Measurements from ENCODE around the gene NRXN2. TPM values are rescaled to one million over a fixed set of nuclear protein-coding genes. Genes with fewer than 3 reads are reported as not detected.

The NRXN2 gene
- total and polyA plus RNA-seq, 4 donors, result 0.17 to 2.8 (median 1.4) TPM

DNA sequence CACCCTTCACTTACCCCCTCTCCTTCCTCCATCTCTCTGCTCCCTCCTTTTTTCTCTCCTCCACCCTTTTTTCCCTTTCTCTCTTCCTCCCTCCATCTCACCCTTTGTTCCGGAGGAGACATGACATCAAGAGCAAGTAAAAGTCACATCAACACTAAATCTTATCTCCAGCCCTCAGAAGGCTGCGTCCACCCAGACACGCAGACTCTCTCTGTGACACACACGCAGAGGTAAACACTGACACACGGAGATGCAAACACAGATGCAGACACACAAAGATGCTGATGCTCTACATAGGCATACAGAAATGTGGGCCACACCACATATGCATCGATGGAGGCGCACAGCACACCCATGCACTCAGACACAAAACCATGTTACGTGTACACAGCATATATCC, 27.0 kb downstream of the NRXN2 start (continued):
- TF ChIP-seq, protein P1, sequence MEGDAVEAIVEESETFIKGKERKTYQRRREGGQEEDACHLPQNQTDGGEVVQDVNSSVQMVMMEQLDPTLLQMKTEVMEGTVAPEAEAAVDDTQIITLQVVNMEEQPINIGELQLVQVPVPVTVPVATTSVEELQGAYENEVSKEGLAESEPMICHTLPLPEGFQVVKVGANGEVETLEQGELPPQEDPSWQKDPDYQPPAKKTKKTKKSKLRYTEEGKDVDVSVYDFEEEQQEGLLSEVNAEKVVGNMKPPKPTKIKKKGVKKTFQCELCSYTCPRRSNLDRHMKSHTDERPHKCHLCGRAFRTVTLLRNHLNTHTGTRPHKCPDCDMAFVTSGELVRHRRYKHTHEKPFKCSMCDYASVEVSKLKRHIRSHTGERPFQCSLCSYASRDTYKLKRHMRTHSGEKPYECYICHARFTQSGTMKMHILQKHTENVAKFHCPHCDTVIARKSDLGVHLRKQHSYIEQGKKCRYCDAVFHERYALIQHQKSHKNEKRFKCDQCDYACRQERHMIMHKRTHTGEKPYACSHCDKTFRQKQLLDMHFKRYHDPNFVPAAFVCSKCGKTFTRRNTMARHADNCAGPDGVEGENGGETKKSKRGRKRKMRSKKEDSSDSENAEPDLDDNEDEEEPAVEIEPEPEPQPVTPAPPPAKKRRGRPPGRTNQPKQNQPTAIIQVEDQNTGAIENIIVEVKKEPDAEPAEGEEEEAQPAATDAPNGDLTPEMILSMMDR (IDR thresholded peaks at IDR 0.05; ENCODE audit: low read depth, low read length, missing input control), result no peak
- TF ChIP-seq FOXA1 (IDR thresholded peaks at IDR 0.05), result no peak

DNA sequence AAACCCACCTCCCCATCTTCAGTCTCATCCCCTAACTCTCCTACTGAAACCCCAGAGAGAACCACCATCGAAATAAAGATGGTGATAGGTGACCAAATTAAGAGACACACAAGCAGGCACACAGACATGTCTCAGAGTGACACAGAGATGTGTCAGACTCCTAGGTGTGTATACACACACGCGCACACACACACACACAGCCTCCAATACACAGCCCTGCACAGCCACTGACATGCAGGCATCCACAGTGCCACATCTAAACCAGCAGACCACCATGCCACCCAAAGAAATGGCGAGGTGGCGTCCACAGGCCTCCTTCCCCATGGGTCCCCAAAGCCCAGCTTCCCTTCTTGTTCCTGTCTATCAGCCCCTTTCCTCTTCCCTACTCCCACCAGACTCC, 27.4 kb downstream of the NRXN2 start:
- Histone ChIP-seq H3K4me3 (ENCODE audit: low read depth in 1 of 3, low read length in 3 of 3) (no peak overlapping the region), H3K4me1 (ENCODE audit: control insufficient read depth in 4 of 4, insufficient read depth in 4 of 4, low read length in 3 of 4) (no peaks in the 10 kb centered on the region), H3K36me3 (ENCODE audit: control insufficient read depth in 4 of 4, insufficient read depth in 3 of 4, low read depth in 1 of 4, low read length in 3 of 4) (no peaks in the 10 kb centered on the region), H3K9ac (ENCODE audit: low read depth in 1 of 2, low read length in 2 of 2) (no peak overlapping the region), H3K9me3 (ENCODE audit: control insufficient read depth in 4 of 4, low read length in 3 of 4) (no peaks in the 10 kb centered on the region), H3K27ac (ENCODE audit: low read depth in 1 of 2, low read length in 2 of 2) (no peak overlapping the region), H3K27me3 (ENCODE audit: control insufficient read depth in 4 of 4, insufficient read depth in 4 of 4, low read length in 3 of 4) (peaks cover 0 to 5% (median under 1%) of the 10 kb centered on the region in 4 donors)
- TF ChIP-seq, protein P2, sequence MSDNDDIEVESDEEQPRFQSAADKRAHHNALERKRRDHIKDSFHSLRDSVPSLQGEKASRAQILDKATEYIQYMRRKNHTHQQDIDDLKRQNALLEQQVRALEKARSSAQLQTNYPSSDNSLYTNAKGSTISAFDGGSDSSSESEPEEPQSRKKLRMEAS (IDR thresholded peaks at IDR 0.05), result no peak
- TF ChIP-seq JUND (IDR thresholded peaks at IDR 0.05) (no peak), FOXA1 (IDR thresholded peaks at IDR 0.05) (no peak), TAF1 (conservative IDR thresholded peaks at IDR 0.05) (no peak), RAD21 (IDR thresholded peaks at IDR 0.05) (no peak), NR2F2 (IDR thresholded peaks at IDR 0.05) (no peak), SP1 (IDR thresholded peaks at IDR 0.05) (no peak), HNF4A (conservative IDR thresholded peaks at IDR 0.05) (no peak), FOXA2 (IDR thresholded peaks at IDR 0.05) (no peak), YY1 (IDR thresholded peaks at IDR 0.05) (no peak), HNF4G (IDR thresholded peaks at IDR 0.05) (no peak), EGR1 (IDR thresholded peaks at IDR 0.05; ENCODE audit: low read depth in 2 of 2) (no peak), GABPA (IDR thresholded peaks at IDR 0.05 in 1 of 2, conservative IDR thresholded peaks at IDR 0.05 in 1 of 2) (no peak), RXRA (IDR thresholded peaks at IDR 0.05) (no peak)
- TF ChIP-seq, protein P3, sequence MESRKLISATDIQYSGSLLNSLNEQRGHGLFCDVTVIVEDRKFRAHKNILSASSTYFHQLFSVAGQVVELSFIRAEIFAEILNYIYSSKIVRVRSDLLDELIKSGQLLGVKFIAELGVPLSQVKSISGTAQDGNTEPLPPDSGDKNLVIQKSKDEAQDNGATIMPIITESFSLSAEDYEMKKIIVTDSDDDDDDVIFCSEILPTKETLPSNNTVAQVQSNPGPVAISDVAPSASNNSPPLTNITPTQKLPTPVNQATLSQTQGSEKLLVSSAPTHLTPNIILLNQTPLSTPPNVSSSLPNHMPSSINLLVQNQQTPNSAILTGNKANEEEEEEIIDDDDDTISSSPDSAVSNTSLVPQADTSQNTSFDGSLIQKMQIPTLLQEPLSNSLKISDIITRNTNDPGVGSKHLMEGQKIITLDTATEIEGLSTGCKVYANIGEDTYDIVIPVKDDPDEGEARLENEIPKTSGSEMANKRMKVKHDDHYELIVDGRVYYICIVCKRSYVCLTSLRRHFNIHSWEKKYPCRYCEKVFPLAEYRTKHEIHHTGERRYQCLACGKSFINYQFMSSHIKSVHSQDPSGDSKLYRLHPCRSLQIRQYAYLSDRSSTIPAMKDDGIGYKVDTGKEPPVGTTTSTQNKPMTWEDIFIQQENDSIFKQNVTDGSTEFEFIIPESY (IDR thresholded peaks at IDR 0.05), result no peak
- TF ChIP-seq, protein P4, sequence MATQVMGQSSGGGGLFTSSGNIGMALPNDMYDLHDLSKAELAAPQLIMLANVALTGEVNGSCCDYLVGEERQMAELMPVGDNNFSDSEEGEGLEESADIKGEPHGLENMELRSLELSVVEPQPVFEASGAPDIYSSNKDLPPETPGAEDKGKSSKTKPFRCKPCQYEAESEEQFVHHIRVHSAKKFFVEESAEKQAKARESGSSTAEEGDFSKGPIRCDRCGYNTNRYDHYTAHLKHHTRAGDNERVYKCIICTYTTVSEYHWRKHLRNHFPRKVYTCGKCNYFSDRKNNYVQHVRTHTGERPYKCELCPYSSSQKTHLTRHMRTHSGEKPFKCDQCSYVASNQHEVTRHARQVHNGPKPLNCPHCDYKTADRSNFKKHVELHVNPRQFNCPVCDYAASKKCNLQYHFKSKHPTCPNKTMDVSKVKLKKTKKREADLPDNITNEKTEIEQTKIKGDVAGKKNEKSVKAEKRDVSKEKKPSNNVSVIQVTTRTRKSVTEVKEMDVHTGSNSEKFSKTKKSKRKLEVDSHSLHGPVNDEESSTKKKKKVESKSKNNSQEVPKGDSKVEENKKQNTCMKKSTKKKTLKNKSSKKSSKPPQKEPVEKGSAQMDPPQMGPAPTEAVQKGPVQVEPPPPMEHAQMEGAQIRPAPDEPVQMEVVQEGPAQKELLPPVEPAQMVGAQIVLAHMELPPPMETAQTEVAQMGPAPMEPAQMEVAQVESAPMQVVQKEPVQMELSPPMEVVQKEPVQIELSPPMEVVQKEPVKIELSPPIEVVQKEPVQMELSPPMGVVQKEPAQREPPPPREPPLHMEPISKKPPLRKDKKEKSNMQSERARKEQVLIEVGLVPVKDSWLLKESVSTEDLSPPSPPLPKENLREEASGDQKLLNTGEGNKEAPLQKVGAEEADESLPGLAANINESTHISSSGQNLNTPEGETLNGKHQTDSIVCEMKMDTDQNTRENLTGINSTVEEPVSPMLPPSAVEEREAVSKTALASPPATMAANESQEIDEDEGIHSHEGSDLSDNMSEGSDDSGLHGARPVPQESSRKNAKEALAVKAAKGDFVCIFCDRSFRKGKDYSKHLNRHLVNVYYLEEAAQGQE (IDR thresholded peaks at IDR 0.05), result no peak
- TF ChIP-seq, protein P1 (IDR thresholded peaks at IDR 0.05; ENCODE audit: low read depth, low read length, missing input control), result no peak
- TF ChIP-seq, protein P5, sequence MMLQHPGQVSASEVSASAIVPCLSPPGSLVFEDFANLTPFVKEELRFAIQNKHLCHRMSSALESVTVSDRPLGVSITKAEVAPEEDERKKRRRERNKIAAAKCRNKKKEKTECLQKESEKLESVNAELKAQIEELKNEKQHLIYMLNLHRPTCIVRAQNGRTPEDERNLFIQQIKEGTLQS (IDR thresholded peaks at IDR 0.05), result no peak
- 92% methylated on average over 5 of the region's 5 CpGs for WGBS
- DNase-seq (ENCODE audit: low spot score), result no peak

All from liver (tissue), 9 donors.